GM19043 (cell line): ENCODE measurements around the gene JCHAIN.
"Not testable (repeated sequence)": the region's sequence is repeated elsewhere in the genome, so short reads cannot be mapped to it uniquely, and the experiment has no call there.

Experiments
- ATAC-seq: cut with Tn5 transposase; IDR thresholded peaks from one replicate; pipeline ENCODE4 v1.9.1; 2021; ENCODE audit warnings: low read depth; ENCODE audit not compliant: unreplicated experiment

JCHAIN gene

GRCh38 chr4:70691661-70692060, 25.4 kb upstream of the JCHAIN start:
- ATAC-seq = no peak

GRCh38 chr4:70688795-70689231, 22.5 kb upstream of the JCHAIN start:
- ATAC-seq = peak; percentile 1

GRCh38 chr4:70687821-70688794, 21.8 kb upstream of the JCHAIN start, which contains the start of gene UTP3:
TSS of gene UTP3 (plus strand) at chr4:70688532. CDS start at chr4:70688678, 146 bp downstream.
- peak; percentile 91 for ATAC-seq

GRCh38 chr4:70687392-70687791, 21.1 kb upstream of the JCHAIN start:
- ATAC-seq = peak; percentile 1

GRCh38 chr4:70682142-70682541, 15.8 kb upstream of the JCHAIN start:
- ATAC-seq = not testable (repeated sequence)

- ATAC-seq = peak; percentile 45
These were observed 15.4 kb upstream of the JCHAIN start for GRCh38 chr4:70681704-70682103.

GRCh38 chr4:70680934-70681333, 14.6 kb upstream of the JCHAIN start:
- ATAC-seq = no peak

GRCh38 chr4:70678383-70678999, 12.2 kb upstream of the JCHAIN start:
- ATAC-seq = peak; percentile 76

GRCh38 chr4:70676554-70677090, 10.3 kb upstream of the JCHAIN start:
- ATAC-seq = no peak

GRCh38 chr4:70674731-70675130, 8.4 kb upstream of the JCHAIN start:
- no peak for ATAC-seq

GRCh38 chr4:70674191-70674590, 7.9 kb upstream of the JCHAIN start:
- no peak for ATAC-seq

GRCh38 chr4:70671091-70671490, 4.8 kb upstream of the JCHAIN start:
- ATAC-seq = no peak

- no peak for ATAC-seq
These were observed 4.2 kb upstream of the JCHAIN start for GRCh38 chr4:70670332-70671014.

GRCh38 chr4:70667740-70668535, 1.6 kb upstream of the JCHAIN start:
- peak; percentile 40 for ATAC-seq

- ATAC-seq = peak; percentile 77
These were observed 4.9 kb downstream of the JCHAIN start for GRCh38 chr4:70661309-70661922.

- ATAC-seq = no peak
These were observed 6.2 kb downstream of the JCHAIN start for GRCh38 chr4:70660106-70660505.

GRCh38 chr4:70658418-70658817, 7.9 kb downstream of the JCHAIN start:
- ATAC-seq = no peak

- no peak for ATAC-seq
These were observed 9.0 kb downstream of the JCHAIN start for GRCh38 chr4:70657326-70657725.

- peak; percentile 47 for ATAC-seq
These were observed 11.7 kb downstream of the JCHAIN start for GRCh38 chr4:70654605-70655011.
